ENCODE measurements around the gene PZP.

Gene PZP

GRCh38 chr12:9122091-9122609, 86.0 kb downstream of the PZP start:
- no peak for DNase-seq

- DNase-seq = no peak
Measured at GRCh38 chr12:9120487-9121184, 87.6 kb downstream of the PZP start.

DNA sequence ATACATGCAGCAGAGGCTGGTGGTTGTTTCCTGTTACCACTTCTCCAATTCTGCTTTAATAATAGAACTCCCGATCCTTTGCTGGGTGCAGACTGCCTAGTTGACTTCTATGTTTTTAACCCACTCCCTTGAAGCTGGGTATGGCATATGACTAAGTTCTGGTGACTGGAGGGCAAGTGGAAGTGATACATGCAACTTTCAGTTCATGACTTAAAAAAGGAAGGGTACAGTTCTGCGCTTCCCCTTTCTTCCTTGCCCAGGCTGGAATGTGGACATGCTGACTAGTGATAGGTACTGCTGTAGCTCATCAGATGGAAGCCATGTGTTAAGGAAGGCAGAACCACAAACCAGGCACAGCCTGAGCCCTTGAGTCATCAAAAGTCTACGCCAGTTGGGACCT, 90.0 kb downstream of the PZP start:
- peak; percentile 22 for DNase-seq

GRCh38 chr12:9115731-9116559, 92.2 kb downstream of the PZP start, which contains the start of gene A2M:
Gene A2M (minus strand): TSS chr12:9115919. CDS start chr12:9115849, 70 bp downstream.
- DNase-seq = no peak

DNA sequence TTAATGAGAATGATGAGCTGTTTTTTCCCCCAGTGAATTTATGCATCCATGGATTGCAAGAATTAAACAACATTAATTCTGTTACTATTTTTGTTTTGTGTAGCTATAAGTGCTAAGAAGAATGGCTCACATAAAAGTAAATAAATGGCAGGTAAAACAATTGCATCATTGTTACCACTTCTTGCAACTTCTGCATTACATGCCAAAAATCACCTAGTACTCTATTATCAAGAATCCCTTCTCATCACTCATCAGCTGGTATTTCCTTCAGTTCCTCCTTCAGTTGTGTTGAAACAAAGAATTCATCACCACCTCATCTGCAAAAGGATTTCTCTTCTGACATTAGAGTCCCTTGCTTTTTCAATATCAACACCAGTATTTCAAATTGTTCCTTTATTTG, 93.2 kb downstream of the PZP start:
- no peak for DNase-seq

- no peak for DNase-seq
Measured at GRCh38 chr12:9113987-9114309, 94.2 kb downstream of the PZP start.

GRCh38 chr12:9113296-9113986, 94.8 kb downstream of the PZP start:
- DNase-seq = no peak

- DNase-seq = no peak
Measured at GRCh38 chr12:9112076-9112853, 95.9 kb downstream of the PZP start.

DNA sequence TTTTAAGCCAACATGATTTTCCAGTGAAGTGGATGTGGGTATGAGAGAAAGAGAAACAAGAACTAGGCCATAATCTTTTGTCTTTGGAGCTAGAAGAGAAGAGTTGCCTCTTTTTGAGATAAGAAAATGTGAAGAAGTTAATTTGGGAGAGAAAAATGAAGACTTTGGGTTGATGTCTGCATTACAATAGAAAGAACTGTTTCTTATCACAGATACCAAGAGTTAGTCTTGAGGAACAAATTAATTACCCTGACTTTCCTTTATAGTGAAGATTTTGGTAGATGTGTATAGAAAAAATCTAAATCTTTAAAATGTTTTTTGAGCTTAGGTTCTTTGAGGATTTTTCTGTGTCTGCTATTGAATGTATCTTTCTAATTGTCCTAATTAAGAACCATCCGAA, 96.7 kb downstream of the PZP start:
- DNase-seq = no peak

GRCh38 chr12:9109737-9110491, 98.3 kb downstream of the PZP start:
- DNase-seq = no peak

DNA sequence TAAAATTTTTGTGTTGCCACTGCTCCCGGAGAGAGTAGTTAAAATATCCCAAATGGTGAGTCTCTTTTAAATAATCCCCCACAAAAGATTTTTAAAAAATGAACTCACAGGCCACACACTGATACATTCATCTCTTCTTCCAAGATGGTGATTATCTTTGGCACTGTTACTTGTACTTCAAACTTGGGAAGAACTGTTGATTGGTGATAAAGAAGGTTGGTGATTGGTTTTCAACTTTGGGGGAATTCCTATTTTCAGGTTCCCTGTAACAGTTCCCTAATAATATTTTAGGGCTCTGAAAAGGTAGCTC, 99.0 kb downstream of the PZP start:
- DNase-seq = no peak

DNA sequence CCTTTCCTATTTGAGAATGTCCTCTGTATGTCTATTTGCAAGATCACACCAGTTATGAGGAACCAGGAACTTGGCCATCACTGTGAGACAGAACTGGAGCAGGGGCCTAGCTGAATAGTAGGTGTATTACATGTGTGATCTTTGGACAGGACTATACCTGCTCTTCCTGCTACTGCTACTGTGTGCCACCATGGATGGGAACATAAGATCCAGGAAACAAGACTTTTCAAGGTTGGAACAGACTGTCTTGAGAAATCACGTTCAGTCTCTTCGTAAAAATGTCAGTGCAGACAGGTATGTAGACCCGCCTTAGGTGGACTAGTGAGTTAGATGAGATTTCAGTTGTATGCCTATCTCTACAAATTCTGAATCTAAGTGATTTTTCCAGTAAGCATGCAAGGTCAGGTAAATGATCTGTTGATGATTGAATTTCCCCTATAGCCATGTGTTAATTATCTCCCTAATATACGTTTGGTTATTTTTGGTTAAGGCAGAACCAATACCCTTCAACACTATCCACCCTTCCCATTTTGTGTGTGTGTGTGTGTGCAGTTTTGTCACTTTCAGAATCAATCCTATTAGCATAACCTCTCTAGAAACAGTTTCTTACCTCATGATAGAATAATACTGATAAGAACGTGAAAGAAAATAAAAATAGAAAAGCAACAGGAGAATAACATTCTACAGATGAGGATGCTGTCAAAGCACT, 99.5 kb downstream of the PZP start:
- DNase-seq = no peak

DNA sequence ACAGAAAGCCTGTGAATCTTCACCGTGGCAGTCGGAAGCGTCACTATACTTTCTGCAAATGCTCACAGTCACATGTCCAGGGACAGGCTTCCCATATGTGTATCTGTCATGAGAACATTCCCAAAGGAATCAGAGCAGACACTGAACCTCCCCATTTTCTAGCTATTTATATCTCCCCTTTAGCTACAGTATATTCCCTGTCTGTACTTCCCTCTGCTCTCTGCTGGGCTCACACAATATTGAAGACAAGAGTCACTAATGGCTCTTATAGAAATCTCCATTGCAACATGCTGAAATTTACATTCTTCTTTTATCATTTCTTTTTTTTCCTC, 100.7 kb downstream of the PZP start:
- DNase-seq = no peak

- DNase-seq = no peak
Measured at GRCh38 chr12:9106610-9107541, 101.3 kb downstream of the PZP start.

DNA sequence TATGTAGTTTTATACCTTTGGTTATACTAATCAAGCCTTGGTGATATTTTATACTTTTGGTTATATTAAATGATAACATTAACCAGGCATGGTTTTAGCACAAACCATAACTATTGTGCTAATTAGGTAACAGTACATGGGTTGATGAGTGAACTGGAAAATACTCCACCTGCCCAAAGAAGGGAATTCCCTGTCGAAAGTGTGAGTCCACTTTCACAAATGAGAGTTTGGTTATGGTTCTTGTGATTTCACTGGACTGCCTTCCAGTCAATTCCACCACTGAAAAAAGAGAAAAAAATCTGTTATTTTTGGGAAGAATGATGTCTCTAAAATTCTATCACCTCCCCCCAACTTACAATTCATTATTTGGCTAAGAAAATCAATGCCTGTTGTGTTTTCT, 102.1 kb downstream of the PZP start:
- DNase-seq = no peak

- no peak for DNase-seq
Measured at GRCh38 chr12:9104767-9105423, 103.3 kb downstream of the PZP start.

- DNase-seq = no peak
Measured at GRCh38 chr12:9104087-9104486, 104.1 kb downstream of the PZP start.

DNA sequence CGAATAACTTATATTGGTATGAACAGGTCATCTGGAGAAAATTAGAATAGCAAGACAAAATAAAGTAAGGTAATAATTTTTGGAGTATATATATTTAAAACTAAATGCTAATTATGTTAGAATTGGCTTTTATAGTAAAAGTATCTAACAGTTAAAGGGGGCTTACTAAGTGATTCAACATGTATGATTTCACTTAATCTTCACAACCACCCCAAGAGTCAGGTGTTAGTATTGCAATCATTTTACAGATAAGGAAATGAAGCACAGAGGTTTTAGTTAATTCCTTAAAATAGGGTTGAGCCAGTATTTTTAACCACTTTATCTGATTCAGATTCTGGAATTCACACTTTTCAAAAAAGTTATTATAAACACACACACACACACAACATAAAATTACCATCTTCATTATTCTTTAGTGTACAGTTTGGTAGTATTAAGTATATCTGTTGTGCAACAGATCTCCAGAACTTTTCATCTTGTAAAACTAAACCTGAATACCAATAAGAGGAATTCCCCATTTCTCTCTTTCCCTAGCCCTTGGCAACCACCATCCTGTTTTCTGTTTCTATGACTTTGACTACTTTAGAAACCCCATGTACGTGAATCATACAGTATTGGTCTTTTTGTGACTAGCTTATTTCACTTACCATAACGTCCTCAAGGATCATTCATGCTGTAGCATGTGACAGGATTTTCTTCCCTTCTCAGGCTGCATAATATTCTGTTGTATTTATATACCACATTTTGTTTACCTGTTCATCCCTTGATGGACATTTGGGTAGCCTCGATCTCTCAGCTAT, 104.9 kb downstream of the PZP start:
- DNase-seq = no peak

GRCh38 chr12:9101018-9101687, 107.0 kb downstream of the PZP start:
- no peak for DNase-seq

Measured in CD4-positive, alpha-beta T cell treated with Interleukin-10 for 1 hour (primary cell).